Kasumi-1 (cell line): ENCODE measurements around the gene FOXL2.
A peak's percentile ranks its signal among the peaks of the same experiment; 100 is the strongest.

Source experiments
- DNase-seq, 2 experiments: peaks; one replicate each; lab custom pipeline; 2025; lab: John Stamatoyannopoulos, UW

FOXL2 gene

GRCh38 chr3:138945709-138946662 is 951 bp downstream of the FOXL2 start:
- DNase-seq = peak; percentile 48 to 63

DNA sequence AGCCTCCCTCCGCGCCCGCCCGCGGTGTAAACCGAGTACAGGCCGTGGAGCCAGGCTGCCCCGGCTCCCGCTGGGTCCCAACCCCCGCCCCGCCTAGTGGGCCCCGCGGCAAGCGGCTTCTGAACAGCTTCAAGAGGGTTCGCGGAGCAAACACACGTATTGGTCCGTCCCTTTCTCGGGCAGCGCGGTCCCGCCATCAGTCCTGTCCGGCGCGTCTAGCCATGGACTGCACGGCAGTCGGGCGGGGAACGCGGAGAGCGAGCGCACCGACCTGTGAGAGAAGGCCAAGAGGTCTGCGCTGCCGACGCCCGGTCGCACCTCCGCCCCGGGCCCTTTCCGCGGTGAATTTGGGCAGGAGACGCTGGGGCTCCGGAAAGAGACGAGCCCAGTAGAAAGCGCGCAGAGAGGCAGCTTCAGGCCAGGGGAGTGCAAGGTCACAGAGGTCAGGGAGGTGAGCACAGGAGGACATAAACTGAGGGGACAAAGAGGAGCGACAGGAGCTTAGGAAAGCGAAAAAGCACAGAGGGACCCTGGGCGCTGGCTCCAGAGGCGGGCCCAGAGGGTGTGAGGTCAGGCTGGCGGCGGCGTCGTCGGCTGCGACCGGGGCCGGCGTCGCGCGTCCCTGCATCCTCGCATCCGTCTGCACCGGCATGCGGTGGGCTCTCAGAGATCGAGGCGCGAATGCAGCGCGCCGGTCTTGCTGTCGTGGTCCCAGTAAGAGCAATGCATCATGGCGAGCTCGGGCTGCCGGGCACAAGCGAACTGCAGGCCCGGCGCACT is 1.8 kb downstream of the FOXL2 start:
- no peak for DNase-seq

- DNase-seq = no peak
Observed at GRCh38 chr3:138944654-138944928, 2.3 kb downstream of the FOXL2 start.

DNA sequence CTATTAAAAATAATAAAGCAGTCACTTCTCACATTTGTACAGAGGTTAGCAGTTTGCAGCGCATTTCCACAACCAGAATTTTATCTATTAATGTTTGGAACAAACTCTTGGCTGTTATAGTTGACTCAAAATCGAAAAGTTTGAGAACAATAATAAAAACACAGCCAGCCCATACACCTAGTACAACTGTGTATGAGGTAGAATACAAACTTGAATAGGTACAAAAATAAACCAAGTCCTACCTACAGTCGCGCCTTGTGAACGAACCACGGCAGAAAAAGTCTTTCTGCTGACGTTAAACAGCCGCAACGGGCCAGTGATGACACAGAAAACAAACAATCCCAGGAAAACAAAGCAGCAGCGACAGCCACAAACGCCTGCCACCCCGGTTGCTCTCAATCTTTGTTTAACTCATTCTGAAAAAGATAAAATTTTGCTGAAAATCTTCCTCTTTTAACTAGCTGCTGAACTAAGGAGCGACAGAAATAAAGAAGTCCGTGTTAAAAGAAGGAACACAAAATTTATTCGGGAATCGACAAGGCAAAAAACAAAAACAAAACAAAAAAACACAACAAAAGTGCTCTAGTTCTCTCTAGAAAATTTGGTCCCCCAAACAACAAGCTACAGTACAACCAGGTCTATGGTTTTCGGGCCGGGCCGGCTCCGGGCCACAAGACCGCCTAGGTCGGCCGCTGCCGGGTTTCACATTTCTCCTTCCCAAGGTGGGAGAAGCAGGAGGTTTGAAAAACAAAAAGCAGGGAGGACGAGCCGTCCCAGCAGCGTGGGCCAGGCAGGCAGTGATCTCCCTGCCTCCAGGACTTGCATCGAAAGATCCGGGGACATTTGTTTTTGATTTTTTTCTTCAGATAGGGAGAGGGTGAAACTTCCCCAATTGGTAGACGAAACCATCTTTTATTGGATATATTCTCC is 2.9 kb downstream of the FOXL2 start:
- no peak for DNase-seq

DNA sequence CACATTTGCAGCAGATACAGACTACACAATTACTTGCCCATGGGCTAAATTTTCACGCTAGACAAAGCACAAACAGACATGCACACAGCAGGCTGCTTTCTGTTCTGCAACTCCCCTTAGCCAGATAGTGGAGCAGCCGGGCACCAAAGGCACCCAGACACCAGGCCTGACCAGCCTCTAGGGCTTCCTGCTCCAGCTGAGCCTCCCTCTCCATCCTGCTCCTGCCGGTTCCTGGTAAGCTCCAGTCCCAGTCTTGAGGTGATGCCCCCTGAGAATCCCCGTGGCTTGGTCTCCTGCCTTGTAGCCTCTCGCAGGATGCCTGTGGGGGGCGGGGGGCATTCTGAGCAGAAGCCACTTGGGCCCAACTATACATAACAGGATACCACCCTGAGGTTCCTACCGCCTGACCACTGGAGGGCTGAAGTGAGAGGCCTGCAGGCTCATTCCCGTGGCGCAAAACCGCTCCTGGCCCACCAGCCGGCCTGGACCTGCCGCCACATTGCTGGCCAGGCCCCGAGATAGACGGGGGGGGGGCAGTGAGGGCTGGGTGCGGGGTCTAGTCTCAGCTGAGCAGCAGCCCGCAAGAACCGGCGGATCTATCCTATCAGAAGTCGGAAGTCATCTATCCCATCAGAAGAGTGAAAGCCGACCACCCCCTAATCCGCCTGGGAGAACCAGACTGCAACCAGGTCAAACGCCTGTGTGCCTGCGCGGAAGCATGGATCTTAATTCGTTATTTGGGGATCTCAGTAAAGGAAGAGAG is 3.9 kb downstream of the FOXL2 start:
- DNase-seq = no peak

- DNase-seq = no peak
Observed at GRCh38 chr3:138942271-138942670, 4.7 kb downstream of the FOXL2 start.

DNA sequence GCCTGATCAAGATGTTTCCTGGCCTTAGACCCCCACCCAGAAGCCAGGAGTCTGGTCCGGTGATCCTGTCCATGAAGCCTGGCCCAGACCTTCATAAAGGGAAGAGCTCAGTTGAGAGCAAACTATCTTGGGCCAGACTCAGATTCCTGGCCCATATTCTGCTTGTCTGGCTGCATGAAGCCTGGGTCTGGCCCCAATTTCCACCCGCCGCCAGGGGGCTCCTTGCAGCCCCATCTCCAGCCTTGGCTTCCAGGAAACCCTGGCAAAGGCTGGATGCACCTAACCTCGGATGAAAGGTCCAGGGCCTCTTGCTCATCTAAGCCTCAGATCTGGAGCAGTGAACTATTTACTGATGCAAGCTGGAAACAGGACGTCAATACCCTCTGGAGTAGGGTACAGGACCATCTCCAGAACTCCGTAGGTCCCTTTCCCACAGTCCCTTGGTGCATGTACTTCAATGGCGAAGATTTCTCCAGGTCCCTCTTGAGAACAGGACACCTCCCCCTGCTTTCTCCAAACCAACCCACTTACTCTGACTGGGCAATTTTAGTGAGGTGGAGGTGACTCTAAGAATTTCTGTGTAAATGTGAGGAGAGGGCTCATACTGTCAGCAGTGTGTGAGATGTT is 5.6 kb downstream of the FOXL2 start:
- peak; percentile 46 for DNase-seq

DNA sequence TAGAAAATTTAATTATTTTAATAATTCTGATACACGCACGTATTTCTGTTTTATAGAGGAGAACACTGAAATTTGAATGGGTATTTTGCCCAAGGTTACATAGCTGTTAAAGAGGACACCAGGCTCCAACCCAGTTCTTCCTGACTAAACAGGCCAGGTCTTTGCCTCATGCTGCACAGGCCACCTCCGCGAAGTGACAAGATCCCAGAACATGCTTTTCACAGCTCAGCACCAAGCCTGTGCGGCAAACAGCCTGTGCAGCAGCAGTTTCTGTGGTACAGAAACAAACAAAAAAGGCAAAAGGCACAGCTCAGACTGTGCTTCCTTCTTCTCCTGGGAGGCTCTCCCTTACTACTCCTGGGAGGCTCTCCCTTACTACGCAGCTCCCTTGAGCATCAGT is 6.5 kb downstream of the FOXL2 start:
- DNase-seq = no peak

GRCh38 chr3:138939561-138940241 is 7.2 kb downstream of the FOXL2 start:
- no peak for DNase-seq

DNA sequence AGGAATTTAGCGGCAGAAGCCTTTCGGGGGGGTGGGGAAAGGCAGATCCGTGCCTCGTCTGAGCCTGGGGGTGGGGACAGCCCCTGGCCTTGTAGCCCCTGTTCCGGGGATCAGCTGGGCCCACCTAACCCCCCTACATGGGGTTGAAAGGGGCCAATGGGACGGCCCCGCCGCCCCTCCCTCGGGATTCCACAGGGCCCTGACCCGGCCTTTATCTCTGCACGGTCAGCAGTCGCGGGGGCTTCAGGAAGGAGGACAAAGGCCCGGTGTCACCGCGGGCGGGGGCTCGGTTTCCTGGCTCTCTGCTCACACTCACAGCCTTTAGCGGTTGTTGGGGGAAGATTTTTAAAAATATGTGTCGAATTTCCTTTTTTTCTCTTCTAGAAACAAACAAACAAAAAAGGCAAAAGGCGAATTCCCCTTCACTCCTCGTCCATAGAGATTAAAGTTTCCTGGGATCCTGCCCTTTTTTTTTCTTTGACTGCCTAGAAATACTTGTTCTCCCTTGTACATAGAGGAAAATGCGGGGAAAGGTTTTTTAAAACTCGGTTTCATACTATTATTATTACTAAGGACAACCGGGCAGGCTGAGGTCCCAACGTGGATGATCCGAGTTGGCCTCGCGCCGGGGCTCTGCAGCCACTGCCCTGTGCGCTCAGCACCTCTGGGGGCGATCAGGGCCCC is 7.9 kb downstream of the FOXL2 start:
- DNase-seq = no peak

DNA sequence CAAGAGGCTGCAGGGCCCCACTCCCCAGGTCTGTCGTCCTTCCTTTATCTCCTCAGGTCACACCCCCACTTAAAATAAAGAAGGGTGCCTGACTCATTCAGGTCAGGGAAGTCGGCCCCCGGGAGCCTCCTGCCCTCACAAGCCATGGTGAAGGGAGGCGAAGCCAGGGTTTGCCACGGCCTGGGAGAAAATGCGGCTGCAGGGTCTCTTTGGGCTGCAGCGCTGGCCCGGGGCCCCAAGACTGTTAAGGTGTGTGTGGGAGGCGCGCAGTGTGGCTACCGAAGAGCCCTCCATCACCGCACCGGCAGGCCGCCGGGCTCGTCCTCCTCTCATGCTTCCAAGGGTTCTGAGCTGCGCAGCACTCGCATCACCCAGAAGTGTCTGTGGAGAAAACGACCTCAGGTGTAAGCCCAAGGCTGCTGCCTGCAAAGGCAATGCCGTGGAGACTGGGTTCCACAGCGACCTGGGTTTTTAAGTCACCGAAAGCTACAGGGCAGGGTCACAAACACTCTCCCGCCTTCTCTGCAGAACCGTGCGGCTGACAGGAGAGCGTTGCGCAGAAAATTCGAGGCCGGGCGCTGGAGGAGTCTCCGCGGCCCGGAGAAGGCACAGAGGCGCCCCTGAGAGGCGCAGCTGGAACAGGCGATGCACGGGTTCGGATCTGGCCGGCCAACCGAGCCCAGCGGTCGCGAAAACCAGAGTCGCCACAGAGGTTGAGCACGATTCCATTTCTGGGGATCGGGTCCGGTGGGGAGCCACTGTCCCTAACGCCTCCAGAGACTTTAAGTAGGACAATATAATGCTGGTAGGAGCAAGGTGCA is 8.7 kb downstream of the FOXL2 start:
- DNase-seq = no peak

DNA sequence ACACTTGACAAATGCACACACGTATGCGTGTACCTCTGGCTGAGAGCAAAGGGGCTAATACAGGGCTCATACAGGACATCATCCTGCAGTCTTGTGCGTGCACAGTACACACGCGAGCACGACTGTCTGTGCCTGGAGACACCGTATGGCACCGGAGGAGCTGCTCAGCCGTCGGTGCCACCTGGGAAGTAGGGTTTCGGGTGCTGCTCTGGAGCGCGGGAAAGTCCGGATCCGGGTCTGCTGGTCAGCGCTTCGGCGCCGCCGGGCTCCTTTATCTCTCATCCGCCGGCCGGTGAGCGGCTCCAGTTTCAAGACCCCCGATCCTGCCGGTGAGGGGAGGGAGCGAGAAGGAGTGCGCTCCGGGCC is 9.3 kb downstream of the FOXL2 start:
- DNase-seq = no peak

DNA sequence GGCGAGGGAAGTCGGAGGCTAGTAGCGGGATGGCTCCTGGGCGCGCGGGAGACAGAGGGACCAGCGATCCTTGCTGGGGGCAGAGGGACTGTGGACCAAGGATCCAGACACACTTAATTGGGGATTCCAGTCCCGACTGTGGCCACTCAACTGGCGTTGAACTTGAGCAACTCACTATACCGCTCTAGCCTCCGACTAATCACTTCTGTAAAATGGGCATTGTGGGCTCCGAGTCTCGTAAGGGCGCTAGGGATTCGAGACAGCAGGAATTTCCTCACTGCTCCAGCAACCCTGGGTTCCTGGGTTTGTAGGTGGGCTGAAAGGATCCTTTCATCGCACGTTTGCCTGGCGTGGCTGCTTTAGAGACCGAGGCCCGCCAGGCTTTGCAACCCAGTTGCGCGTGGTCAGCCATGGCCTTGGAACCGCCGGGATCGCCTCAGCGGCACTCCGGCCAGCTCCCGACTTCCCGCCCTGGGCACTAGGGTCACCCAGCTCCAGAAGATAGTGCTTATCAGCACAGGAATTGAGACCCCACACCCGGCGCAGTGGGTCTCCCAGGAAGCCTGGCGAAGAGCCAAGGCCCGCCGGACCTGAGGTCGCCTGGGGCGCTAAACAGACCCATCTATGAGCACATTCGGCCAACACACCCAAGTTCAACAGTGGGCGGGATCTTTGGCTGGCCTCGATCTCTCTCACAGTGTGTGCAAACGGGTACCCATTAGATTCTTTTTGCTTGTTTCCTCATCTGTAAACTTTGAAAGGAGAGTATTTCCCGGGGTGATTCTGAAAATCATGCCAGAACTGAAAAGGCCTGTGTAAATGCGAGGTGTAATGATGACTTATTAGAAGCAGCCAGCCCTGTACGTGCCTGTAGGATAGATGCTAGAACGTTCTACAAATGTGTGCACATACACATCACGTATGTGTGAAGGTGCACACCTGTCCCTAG is 9.9 kb downstream of the FOXL2 start:
- DNase-seq = no peak

- peak; percentile 55 to 63 for DNase-seq
Observed at GRCh38 chr3:138935863-138936740, 10.8 kb downstream of the FOXL2 start.

DNA sequence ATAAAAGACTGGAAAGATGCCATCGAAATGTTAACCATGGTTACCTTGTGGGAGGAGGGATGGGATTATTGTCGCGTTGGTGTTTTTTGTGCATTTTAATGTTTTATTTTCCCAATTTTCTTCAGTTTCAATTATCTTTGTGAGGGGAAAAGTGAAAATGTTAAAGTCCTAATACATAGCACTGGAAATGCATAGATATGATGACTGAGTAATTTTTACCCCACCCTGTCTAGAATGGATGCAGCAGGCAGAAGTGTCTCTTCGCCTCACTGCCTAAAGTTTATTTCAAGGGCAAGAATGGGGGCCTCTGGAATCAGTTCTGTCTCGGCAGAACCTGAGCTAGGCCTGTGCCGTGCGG is 11.5 kb downstream of the FOXL2 start:
- DNase-seq = no peak

GRCh38 chr3:138933981-138934691 is 12.8 kb downstream of the FOXL2 start:
- no peak for DNase-seq
